ENCODE data around the gene TEX51.

TEX51 gene

GRCh38 chr2:126894082-126894481 lies 4.6 kb upstream of the TEX51 start:
- DNase-seq: no peak

GRCh38 chr2:126894585-126895182 lies 4.0 kb upstream of the TEX51 start:
- DNase-seq: no peak

GRCh38 chr2:126895336-126895735 lies 3.4 kb upstream of the TEX51 start:
- no peak for DNase-seq

GRCh38 chr2:126896471-126896870 lies 2.2 kb upstream of the TEX51 start:
- DNase-seq: no peak

- DNase-seq: no peak
Measured at GRCh38 chr2:126899616-126900185, 1.0 kb downstream of the TEX51 start.

GRCh38 chr2:126900646-126901319 lies 2.1 kb downstream of the TEX51 start:
- no peak for DNase-seq

GRCh38 chr2:126901459-126901858 lies 2.8 kb downstream of the TEX51 start:
- no peak for DNase-seq

GRCh38 chr2:126902152-126902835 lies 3.6 kb downstream of the TEX51 start:
- DNase-seq: no peak

GRCh38 chr2:126902859-126903258 lies 4.2 kb downstream of the TEX51 start:
- DNase-seq: no peak

GRCh38 chr2:126905991-126906390 lies 7.3 kb downstream of the TEX51 start:
- no peak for DNase-seq

- no peak for DNase-seq
Measured at GRCh38 chr2:126906781-126907180, 8.1 kb downstream of the TEX51 start.

GRCh38 chr2:126907671-126908070 lies 9.0 kb downstream of the TEX51 start:
- DNase-seq: no peak

GRCh38 chr2:126908721-126909177 lies 10.1 kb downstream of the TEX51 start:
- DNase-seq: no peak

- no peak for DNase-seq
Measured at GRCh38 chr2:126909366-126909765, 10.7 kb downstream of the TEX51 start.

- no peak for DNase-seq
Measured at GRCh38 chr2:126909781-126910180, 11.1 kb downstream of the TEX51 start.

- DNase-seq: no peak
Measured at GRCh38 chr2:126910637-126911036, 11.9 kb downstream of the TEX51 start.

- no peak for DNase-seq
Measured at GRCh38 chr2:126911111-126911796, 12.6 kb downstream of the TEX51 start.

GRCh38 chr2:126912201-126912600 lies 13.5 kb downstream of the TEX51 start:
- no peak for DNase-seq

- DNase-seq: no peak
Measured at GRCh38 chr2:126913329-126913728, 14.6 kb downstream of the TEX51 start.

- no peak for DNase-seq
Measured at GRCh38 chr2:126913881-126914615, 15.4 kb downstream of the TEX51 start.

GRCh38 chr2:126914811-126915500 lies 16.3 kb downstream of the TEX51 start:
- no peak for DNase-seq

- DNase-seq: no peak
Measured at GRCh38 chr2:126915903-126916302, 17.2 kb downstream of the TEX51 start.
